OCI-LY1 (cell line): ENCODE results near the gene RAB7B.

Experiments
- CTCF ChIP-seq: fragments of 200-600 bp; sonication (generic), shearing (Covaris generic); IDR thresholded peaks from 2 replicates; pipeline ENCODE4 v1.5.1; 2017; ENCODE audit warnings: mild to moderate bottlenecking, antibody characterized with exemption, low read length, moderate library complexity, mixed read lengths
- EZH2 ChIP-seq: fragments of 200-600 bp; sonication (generic), shearing (Covaris generic); IDR thresholded peaks from 2 replicates; pipeline ENCODE4 v1.8.0; 2017; ENCODE audit warnings: borderline replicate concordance, mixed run types, mild to moderate bottlenecking, antibody characterized with exemption, low read length, moderate library complexity, mixed read lengths

GRCh38 chr1:205932776-205933175 is 70.4 kb downstream of the RAB7B start:
- TF ChIP-seq CTCF (no peak), EZH2 (no peak)
